Gastrocnemius medialis (tissue), 4 donors: ENCODE data around the gene KPNA2. TPM values are rescaled to one million over a fixed set of nuclear protein-coding genes. Genes with fewer than 3 reads are reported as not detected.

Source experiments
- ATAC-seq, 2 donors: fragments of 150-250 bp; one replicate each; pipeline ENCODE4 v1.9.1; 2016
- DNase-seq, 2 donors: peaks; one replicate each; pipeline ENCODE4 v3.0.0-alpha.2; 2019
- H3K27ac ChIP-seq, 4 donors: fragments of 200-600 bp; sonication (generic); 1 replicate in 1 of 4; 2 replicates in 3 of 4; pipeline ENCODE4 v1.5.1; 2016 to 2018; ENCODE audit warnings: mild to moderate bottlenecking in 2 of 4, moderate library complexity in 1 of 4
- H3K27me3 ChIP-seq, 3 donors: fragments of 200-600 bp; sonication (generic) in 2 of 3; 1 replicate in 1 of 3; 2 replicates in 2 of 3; pipeline versions ENCODE4 v1.5.1 to v1.6.0; 2016 to 2019; ENCODE audit warnings: mild to moderate bottlenecking in 1 of 3, moderate library complexity in 1 of 3
- H3K36me3 ChIP-seq, 2 donors: fragments of 200-600 bp; sonication (generic) in 1 of 2; one replicate each; pipeline ENCODE4 v1.5.1; 2017 to 2018
- H3K4me1 ChIP-seq, 2 donors: fragments of 200-600 bp; sonication (generic) in 1 of 2; one replicate each; pipeline ENCODE4 v1.5.1; 2016 to 2017; ENCODE audit warnings: mild to moderate bottlenecking in 2 of 2
- H3K4me3 ChIP-seq, 4 donors: fragments of 200-600 bp; sonication (generic) in 3 of 4; 1 replicate in 1 of 4; 2 replicates in 3 of 4; pipeline ENCODE4 v1.5.1; 2016 to 2019; ENCODE audit warnings: mild to moderate bottlenecking in 2 of 4
- H3K9me3 ChIP-seq, 3 donors: fragments of 200-600 bp; sonication (generic) in 2 of 3; 1 replicate in 1 of 3; 2 replicates in 2 of 3; pipeline ENCODE4 v1.5.1; 2016 to 2019
- POLR2A ChIP-seq, 2 donors: fragments of 450-650 bp; IDR thresholded peaks; one replicate each; pipeline ENCODE4 v1.6.1; 2017; ENCODE audit warnings: antibody characterized with exemption in 2 of 2, mild to moderate bottlenecking in 2 of 2, moderate library complexity in 2 of 2
- in situ Hi-C, 4 donors: fragments of 200-750 bp; cut with MboI; loops; one replicate each; pipeline versions ENCODE4 v1.15.0 to v1.8.0; 2017; ENCODE audit warnings: low sequenced_read_pairs in 4 of 4
- intact Hi-C: fragments of 100-400 bp; cut with DNase I; formaldehyde crosslinking; loops from one replicate; pipeline ENCODE4 v1.15.1; 2023; ENCODE audit warnings: low total_unique reads
- total RNA-seq, 4 donors: library from RNA; depleted of rRNA; stranded (reverse); fragments of >200 nt; gene quantifications; one replicate each; pipeline versions ENCODE4 v1.1.0 to v1.2.3, GENCODE V29; 2016
- TF ChIP-seq, protein P1 (sequence below), 5 experiments: fragments of 450-650 bp in 3 of 5; fragments of 200-600 bp in 2 of 5; sonication (generic) in 2 of 5; IDR thresholded peaks in 4 of 5; conservative IDR thresholded peaks in 1 of 5; 1 replicate in 4 of 5; 2 replicates in 1 of 5; pipeline ENCODE4 v1.5.1; 2016 to 2019; ENCODE audit warnings: antibody characterized with exemption in 5 of 5, mild to moderate bottlenecking in 3 of 5, moderate library complexity in 3 of 5

The KPNA2 gene
- total RNA-seq, 4 donors from 2014 or later: 14.5 to 23.3 (median 19.3) TPM

DNA sequence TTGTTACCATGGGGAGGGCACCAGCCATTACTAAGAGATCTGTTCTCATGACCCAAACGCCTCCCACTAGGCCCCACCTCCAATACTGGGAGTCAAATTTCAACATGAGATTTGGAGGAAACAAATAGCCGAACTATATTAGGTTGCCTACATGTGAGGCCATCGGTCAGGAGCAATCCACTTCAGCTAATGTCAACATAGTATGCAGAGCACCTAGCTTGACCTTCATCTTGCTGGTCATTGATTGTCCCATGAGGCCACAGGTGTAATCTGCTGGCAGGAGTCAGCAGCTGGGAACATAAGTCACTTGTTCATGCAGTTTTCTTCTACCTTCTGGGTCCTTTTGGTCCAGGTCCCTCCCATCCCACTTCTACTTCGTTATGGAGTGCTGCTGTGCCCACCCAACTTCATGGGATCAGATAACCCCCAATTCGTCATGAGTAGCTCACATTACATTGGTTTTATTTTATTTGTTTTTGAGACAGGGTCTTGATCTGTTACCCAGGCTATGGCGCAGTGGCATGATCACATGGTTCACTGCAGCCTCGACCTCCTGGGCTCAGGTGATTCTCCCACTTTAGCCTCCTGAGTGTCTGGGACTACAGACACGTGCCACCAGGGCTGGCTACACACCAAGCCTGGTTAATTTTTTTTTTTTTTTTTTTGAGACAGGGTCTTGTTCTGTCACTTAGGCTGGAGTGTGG lies 5.9 kb upstream of the KPNA2 start:
- in situ Hi-C loops: no loop called here
- Histone ChIP-seq H3K27ac (no peak overlapping the region), H3K4me3 (no peak overlapping the region), H3K27me3 (no peaks in the 10 kb centered on the region), H3K4me1 (peaks cover 0 to under 1% of the 10 kb centered on the region in 2 donors), H3K36me3 (no peaks in the 10 kb centered on the region), H3K9me3 (no peaks in the 10 kb centered on the region)
- no peak for ATAC-seq
- TF ChIP-seq, protein P1, sequence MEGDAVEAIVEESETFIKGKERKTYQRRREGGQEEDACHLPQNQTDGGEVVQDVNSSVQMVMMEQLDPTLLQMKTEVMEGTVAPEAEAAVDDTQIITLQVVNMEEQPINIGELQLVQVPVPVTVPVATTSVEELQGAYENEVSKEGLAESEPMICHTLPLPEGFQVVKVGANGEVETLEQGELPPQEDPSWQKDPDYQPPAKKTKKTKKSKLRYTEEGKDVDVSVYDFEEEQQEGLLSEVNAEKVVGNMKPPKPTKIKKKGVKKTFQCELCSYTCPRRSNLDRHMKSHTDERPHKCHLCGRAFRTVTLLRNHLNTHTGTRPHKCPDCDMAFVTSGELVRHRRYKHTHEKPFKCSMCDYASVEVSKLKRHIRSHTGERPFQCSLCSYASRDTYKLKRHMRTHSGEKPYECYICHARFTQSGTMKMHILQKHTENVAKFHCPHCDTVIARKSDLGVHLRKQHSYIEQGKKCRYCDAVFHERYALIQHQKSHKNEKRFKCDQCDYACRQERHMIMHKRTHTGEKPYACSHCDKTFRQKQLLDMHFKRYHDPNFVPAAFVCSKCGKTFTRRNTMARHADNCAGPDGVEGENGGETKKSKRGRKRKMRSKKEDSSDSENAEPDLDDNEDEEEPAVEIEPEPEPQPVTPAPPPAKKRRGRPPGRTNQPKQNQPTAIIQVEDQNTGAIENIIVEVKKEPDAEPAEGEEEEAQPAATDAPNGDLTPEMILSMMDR (IDR thresholded peaks at IDR 0.05 in 4 of 5, conservative IDR thresholded peaks at IDR 0.05 in 1 of 5): no peak
- no peak for TF ChIP-seq POLR2A (IDR thresholded peaks at IDR 0.05)
- DNase-seq: no peak
- intact Hi-C loops: loop anchor here (10.0 kb wide), 1 partner anchor 315 kb away; the partner anchor contains the start of gene NOL11

DNA sequence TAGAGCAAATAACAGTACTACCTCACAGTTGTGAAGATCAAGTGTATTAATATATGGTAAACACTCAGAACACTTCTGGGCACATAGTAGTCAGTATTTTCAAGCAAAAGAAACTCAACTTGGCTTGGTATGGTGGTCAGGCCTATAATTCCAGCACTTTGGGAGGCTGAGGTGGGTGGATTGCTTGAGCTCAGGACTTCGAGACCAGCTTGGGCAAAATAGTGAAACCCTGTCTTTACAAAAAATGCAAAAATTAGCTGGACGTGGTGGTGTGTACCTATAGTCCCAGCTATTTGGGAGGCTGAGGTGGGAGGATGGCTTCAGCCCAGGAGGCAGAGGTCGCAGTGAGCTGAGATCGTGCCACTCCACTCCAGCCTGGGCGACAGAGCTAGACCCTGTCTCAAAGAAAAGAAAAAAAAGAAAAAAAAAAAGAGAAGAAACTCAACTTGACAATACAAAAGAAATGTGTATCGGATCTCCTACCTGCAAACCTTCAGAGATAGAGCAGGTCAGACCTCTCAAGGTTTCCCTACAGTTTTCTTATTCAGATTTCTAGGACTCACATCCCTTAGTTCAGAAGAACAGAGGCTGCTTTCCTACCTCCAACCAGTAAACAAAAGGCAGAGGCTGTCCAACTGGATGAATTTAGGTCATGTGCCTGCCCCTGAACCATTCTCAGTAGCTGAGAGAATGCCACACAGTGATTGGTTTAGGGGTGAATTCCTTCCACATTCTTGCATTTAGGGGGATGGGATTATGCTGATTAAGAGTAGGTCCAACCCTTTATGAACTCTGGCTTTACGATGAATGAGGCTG lies 1.7 kb upstream of the KPNA2 start:
- intact Hi-C loops: loop anchor here (10.0 kb wide), 1 partner anchor 319 kb away; the partner anchor contains the start of gene NOL11
- no peaks in the 10 kb centered on the region for H3K9me3 ChIP-seq
- peaks cover 12 to 13% of the 10 kb centered on the region in 2 donors for H3K4me1 ChIP-seq
- TF ChIP-seq, protein P1 (IDR thresholded peaks at IDR 0.05 in 4 of 5, conservative IDR thresholded peaks at IDR 0.05 in 1 of 5): no peak
- no peak for TF ChIP-seq POLR2A (IDR thresholded peaks at IDR 0.05)
- no peak overlapping the region for H3K4me3 ChIP-seq
- peaks cover 0 to 18% of the 10 kb centered on the region in 2 donors for H3K36me3 ChIP-seq
- no peak overlapping the region for H3K27ac ChIP-seq
- no peaks in the 10 kb centered on the region for H3K27me3 ChIP-seq
- ATAC-seq (no peak), DNase-seq (no peak)
- in situ Hi-C loops: no loop called here

DNA sequence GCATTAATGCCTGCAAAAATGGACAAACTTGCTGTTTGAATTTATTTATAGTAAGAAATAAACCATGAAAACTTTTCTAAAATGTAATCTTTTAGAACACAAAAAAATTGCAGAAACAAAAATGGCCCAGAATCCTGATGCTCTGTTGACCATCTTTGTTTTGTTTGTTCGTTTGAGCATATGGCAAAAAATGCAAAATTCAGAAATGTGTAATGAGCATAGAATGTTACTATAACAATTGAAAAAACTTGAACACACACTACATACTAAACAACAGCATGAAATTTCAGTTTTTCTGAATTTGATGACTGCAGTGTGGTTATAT lies 1.1 kb upstream of the KPNA2 start:
- ATAC-seq: no peak
- H3K4me3 ChIP-seq: peak overlapping the region in 2 of 4 donors; percentile 48 to 100
- peaks cover 0 to 23% of the 10 kb centered on the region in 2 donors for H3K36me3 ChIP-seq
- in situ Hi-C loops (no loop called here), intact Hi-C loops (loop anchor here (10.0 kb wide), 1 partner anchor 320 kb away; the partner anchor contains the start of gene NOL11)
- DNase-seq: no peak
- H3K9me3 ChIP-seq: no peaks in the 10 kb centered on the region
- no peaks in the 10 kb centered on the region for H3K27me3 ChIP-seq
- peaks cover 12 to 13% of the 10 kb centered on the region in 2 donors for H3K4me1 ChIP-seq
- peak overlapping the region in 1 of 4 donors; percentile 55 for H3K27ac ChIP-seq
- TF ChIP-seq, protein P1 (IDR thresholded peaks at IDR 0.05 in 4 of 5, conservative IDR thresholded peaks at IDR 0.05 in 1 of 5): no peak
- TF ChIP-seq POLR2A (IDR thresholded peaks at IDR 0.05): no peak

DNA sequence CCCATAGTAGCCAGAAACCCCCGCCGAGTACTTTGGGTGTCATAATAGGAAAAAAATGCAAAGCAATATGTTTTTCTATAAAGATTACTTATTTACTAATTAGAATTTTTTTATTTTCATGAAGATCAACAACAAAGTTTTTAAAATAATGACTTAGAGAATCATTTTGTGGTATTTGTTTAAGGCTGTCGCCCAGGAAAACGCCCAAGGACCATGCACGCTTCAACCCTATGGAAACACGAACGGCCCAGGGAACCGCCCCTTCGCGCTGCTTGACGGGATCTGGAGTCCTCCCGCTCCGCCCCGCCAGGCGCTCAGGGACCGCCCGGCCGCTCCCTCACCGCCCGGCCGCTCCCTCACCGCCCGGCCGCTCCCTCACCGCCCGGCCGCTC lies 408 bp upstream of the KPNA2 start:
- DNase-seq (peak; percentile 87 to 90), ATAC-seq (no peak)
- TF ChIP-seq, protein P1 (IDR thresholded peaks at IDR 0.05 in 4 of 5, conservative IDR thresholded peaks at IDR 0.05 in 1 of 5): peak in 1 of 5 experiments; percentile 15
- TF ChIP-seq POLR2A (IDR thresholded peaks at IDR 0.05): no peak
- Histone ChIP-seq H3K27ac (peak overlapping the region; percentile 50 to 65 (median 58)), H3K27me3 (no peaks in the 10 kb centered on the region), H3K4me1 (peaks cover 12 to 13% of the 10 kb centered on the region in 2 donors), H3K4me3 (peak overlapping the region; percentile 48 to 100 (median 50)), H3K36me3 (peaks cover 0 to 29% of the 10 kb centered on the region in 2 donors), H3K9me3 (no peaks in the 10 kb centered on the region)
- intact Hi-C loops: loop anchor here (1.0 to 10.0 kb wide), 5 partner anchors 15 to 320 kb away; partner anchors contain the start of genes BPTF and NOL11
- in situ Hi-C loops: no loop called here
